HEK293 (cell line): ENCODE data around the gene SRSF4.

Experiments
- HOXA7 ChIP-seq: sonication (generic); formaldehyde crosslinking; IDR thresholded peaks from 2 replicates; pipeline ENCODE4 v1.8.1; 2022; ENCODE audit warnings: missing genetic modification reagents, borderline replicate concordance
- KLF16 ChIP-seq: fragments of 450-650 bp; formaldehyde crosslinking; IDR thresholded peaks from 2 replicates; pipeline ENCODE4 v1.5.1; 2017; ENCODE audit warnings: missing biosample characterization, missing genetic modification characterization
- MYNN ChIP-seq: fragments of 450-650 bp; formaldehyde crosslinking; IDR thresholded peaks from 2 replicates; pipeline ENCODE4 v1.5.1; 2016; ENCODE audit warnings: missing biosample characterization, missing genetic modification characterization, borderline replicate concordance
- MZF1 ChIP-seq: fragments of 450-650 bp; formaldehyde crosslinking; IDR thresholded peaks from 2 replicates; pipeline ENCODE4 v1.5.1; 2017; ENCODE audit warnings: missing biosample characterization, missing genetic modification characterization, borderline replicate concordance
- SP3 ChIP-seq: fragments of 450-650 bp; formaldehyde crosslinking; IDR thresholded peaks from 2 replicates; pipeline ENCODE4 v1.5.1; 2016; ENCODE audit warnings: missing biosample characterization, missing genetic modification characterization
- ZFP41 ChIP-seq: fragments of 450-650 bp; formaldehyde crosslinking; IDR thresholded peaks from 2 replicates; pipeline ENCODE4 v1.5.1; 2016; ENCODE audit warnings: missing biosample characterization, missing genetic modification characterization, borderline replicate concordance
- ZNF132 ChIP-seq: fragments of 450-650 bp; formaldehyde crosslinking; IDR thresholded peaks from 2 replicates; pipeline ENCODE4 v1.5.1; 2017; ENCODE audit warnings: missing biosample characterization, missing genetic modification characterization, borderline replicate concordance
- ZNF133 ChIP-seq: fragments of 450-650 bp; formaldehyde crosslinking; IDR thresholded peaks from 2 replicates; pipeline ENCODE4 v1.5.1; 2016; ENCODE audit warnings: missing biosample characterization, missing genetic modification characterization
- ZNF140 ChIP-seq: fragments of 450-650 bp; formaldehyde crosslinking; IDR thresholded peaks from 2 replicates; pipeline ENCODE4 v1.5.1; 2016; ENCODE audit warnings: missing biosample characterization, missing genetic modification characterization
- ZNF211 ChIP-seq: fragments of 450-650 bp; formaldehyde crosslinking; IDR thresholded peaks from 2 replicates; pipeline ENCODE4 v1.5.1; 2016; ENCODE audit warnings: low read depth, missing biosample characterization, missing genetic modification characterization
- ZNF223 ChIP-seq: fragments of 450-650 bp; formaldehyde crosslinking; IDR thresholded peaks from 2 replicates; pipeline ENCODE4 v1.5.1; 2016; ENCODE audit warnings: missing biosample characterization, missing genetic modification characterization
- ZNF23 ChIP-seq: fragments of 450-650 bp; formaldehyde crosslinking; IDR thresholded peaks from 2 replicates; pipeline ENCODE4 v1.5.1; 2016; ENCODE audit warnings: missing biosample characterization, missing genetic modification characterization, borderline replicate concordance
- ZNF274 ChIP-seq, 2 experiments: fragments of 200-500 bp in 1 of 2; fragments of 450-650 bp in 1 of 2; sonication (Bioruptor generic) in 1 of 2; formaldehyde crosslinking in 1 of 2; IDR thresholded peaks; 2 replicates each; pipeline versions ENCODE4 v1.5.1 to v1.6.1; 2014 to 2016; ENCODE audit warnings: borderline replicate concordance in 1 of 2, inconsistent platforms in 1 of 2, low read length in 1 of 2, missing biosample characterization in 1 of 2, missing genetic modification characterization in 1 of 2
- ZNF341 ChIP-seq: fragments of 450-650 bp; formaldehyde crosslinking; IDR thresholded peaks from 2 replicates; pipeline ENCODE4; 2016; ENCODE audit warnings: low read depth, missing biosample characterization, missing genetic modification characterization
- ZNF433 ChIP-seq: fragments of 450-650 bp; formaldehyde crosslinking; IDR thresholded peaks from 2 replicates; pipeline ENCODE4 v1.5.1; 2016; ENCODE audit warnings: missing biosample characterization, missing genetic modification characterization, low read depth
- ZNF521 ChIP-seq: fragments of 450-650 bp; formaldehyde crosslinking; IDR thresholded peaks from 2 replicates; pipeline ENCODE4 v1.5.1; 2017; ENCODE audit warnings: missing biosample characterization, mild to moderate bottlenecking, missing genetic modification characterization
- ZNF658 ChIP-seq: fragments of 450-650 bp; formaldehyde crosslinking; IDR thresholded peaks from 2 replicates; pipeline ENCODE4; 2016; ENCODE audit warnings: missing biosample characterization, missing genetic modification characterization
- ZNF843 ChIP-seq: fragments of 450-650 bp; formaldehyde crosslinking; IDR thresholded peaks from 2 replicates; pipeline ENCODE4 v1.5.1; 2016; ENCODE audit warnings: missing biosample characterization, missing genetic modification characterization
- TF ChIP-seq, protein P1 (sequence below): fragments of 450-650 bp; formaldehyde crosslinking; conservative IDR thresholded peaks from 2 replicates; pipeline ENCODE4 v1.5.1; 2016; ENCODE audit warnings: low read depth, missing biosample characterization, missing genetic modification characterization
- TF ChIP-seq, protein P2 (sequence below): fragments of 450-650 bp; formaldehyde crosslinking; IDR thresholded peaks from 2 replicates; pipeline ENCODE4 v1.5.1; 2016; ENCODE audit warnings: missing biosample characterization, missing genetic modification characterization
- TF ChIP-seq, protein P3 (sequence below): fragments of 450-650 bp; formaldehyde crosslinking; IDR thresholded peaks from 2 replicates; pipeline ENCODE4 v1.5.1; 2017; ENCODE audit warnings: missing biosample characterization, missing genetic modification characterization
- TF ChIP-seq, protein P4 (sequence below): fragments of 450-650 bp; formaldehyde crosslinking; IDR thresholded peaks from 2 replicates; pipeline ENCODE4 v1.5.1; 2016; ENCODE audit warnings: missing biosample characterization, missing genetic modification characterization
- TF ChIP-seq, protein P5 (sequence below): fragments of 450-650 bp; formaldehyde crosslinking; IDR thresholded peaks from 2 replicates; pipeline ENCODE4 v1.5.1; 2017; ENCODE audit warnings: missing biosample characterization, mild to moderate bottlenecking, missing genetic modification characterization, moderate library complexity
- TF ChIP-seq, protein P6 (sequence below): fragments of 450-650 bp; formaldehyde crosslinking; IDR thresholded peaks from 2 replicates; pipeline ENCODE4 v1.5.1; 2016; ENCODE audit warnings: missing biosample characterization, missing genetic modification characterization

The SRSF4 gene

DNA sequence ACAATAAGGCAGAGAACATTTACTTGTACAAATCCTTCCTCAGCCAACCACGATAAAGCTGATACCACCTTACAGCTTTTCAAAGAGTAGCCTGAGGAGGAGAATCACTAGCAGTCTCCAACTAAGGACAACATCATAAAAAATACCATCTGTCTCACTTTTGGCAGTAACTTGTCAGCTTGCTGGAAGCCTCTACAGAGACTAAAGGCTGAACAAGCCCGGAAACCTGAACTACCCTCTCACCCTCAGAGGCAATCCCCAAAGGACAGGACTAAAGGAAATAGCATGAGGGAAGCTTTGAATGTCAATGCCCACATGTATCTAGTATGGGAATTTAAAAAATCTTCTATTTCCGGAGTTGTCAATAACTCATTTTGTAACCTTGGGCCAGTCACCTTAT lies 10.6 kb downstream of the SRSF4 start (continued):
- TF ChIP-seq ZNF211 (tag by site-specific recombination) (no peak), ZNF658 (tag by site-specific recombination) (no peak), MZF1 (peak; percentile 87), SP3 (no peak), ZNF132 (no peak), MYNN (no peak), ZFP41 (tag by site-specific recombination) (no peak), ZNF223 (tag by site-specific recombination) (no peak), ZNF274 (IDR thresholded peaks at IDR 0.05; ENCODE audit: low read length) (no peak), ZNF274 (tag by site-specific recombination; IDR thresholded peaks at IDR 0.05; ENCODE audit: borderline replicate concordance) (no peak), ZNF140 (no peak), HOXA7 (CRISPR knock-in tag) (no peak), ZNF843 (tag by site-specific recombination) (peak; percentile 79), ZNF23 (tag by site-specific recombination) (no peak), ZNF133 (no peak), ZNF521 (tag by site-specific recombination) (no peak), ZNF433 (tag by site-specific recombination) (no peak), ZNF341 (tag by site-specific recombination) (0 out of 2 replicates have a peak, but pooled peaks have one; percentile 29), KLF16 (tag by site-specific recombination) (no peak)
- TF ChIP-seq, protein P1, sequence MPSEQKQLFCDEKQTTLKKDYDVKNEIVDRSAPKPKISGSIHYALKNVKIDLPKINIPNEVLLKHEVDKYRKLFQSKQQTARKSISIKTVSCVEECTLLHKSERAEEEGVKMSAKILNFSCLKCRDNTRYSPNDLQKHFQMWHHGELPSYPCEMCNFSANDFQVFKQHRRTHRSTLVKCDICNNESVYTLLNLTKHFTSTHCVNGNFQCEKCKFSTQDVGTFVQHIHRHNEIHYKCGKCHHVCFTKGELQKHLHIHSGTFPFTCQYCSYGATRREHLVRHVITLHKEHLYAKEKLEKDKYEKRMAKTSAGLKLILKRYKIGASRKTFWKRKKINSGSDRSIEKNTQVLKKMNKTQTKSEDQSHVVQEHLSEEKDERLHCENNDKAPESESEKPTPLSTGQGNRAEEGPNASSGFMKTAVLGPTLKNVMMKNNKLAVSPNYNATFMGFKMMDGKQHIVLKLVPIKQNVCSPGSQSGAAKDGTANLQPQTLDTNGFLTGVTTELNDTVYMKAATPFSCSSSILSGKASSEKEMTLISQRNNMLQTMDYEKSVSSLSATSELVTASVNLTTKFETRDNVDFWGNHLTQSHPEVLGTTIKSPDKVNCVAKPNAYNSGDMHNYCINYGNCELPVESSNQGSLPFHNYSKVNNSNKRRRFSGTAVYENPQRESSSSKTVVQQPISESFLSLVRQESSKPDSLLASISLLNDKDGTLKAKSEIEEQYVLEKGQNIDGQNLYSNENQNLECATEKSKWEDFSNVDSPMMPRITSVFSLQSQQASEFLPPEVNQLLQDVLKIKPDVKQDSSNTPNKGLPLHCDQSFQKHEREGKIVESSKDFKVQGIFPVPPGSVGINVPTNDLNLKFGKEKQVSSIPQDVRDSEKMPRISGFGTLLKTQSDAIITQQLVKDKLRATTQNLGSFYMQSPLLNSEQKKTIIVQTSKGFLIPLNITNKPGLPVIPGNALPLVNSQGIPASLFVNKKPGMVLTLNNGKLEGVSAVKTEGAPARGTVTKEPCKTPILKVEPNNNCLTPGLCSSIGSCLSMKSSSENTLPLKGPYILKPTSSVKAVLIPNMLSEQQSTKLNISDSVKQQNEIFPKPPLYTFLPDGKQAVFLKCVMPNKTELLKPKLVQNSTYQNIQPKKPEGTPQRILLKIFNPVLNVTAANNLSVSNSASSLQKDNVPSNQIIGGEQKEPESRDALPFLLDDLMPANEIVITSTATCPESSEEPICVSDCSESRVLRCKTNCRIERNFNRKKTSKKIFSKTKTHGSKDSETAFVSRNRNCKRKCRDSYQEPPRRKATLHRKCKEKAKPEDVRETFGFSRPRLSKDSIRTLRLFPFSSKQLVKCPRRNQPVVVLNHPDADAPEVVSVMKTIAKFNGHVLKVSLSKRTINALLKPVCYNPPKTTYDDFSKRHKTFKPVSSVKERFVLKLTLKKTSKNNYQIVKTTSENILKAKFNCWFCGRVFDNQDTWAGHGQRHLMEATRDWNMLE = no peak
- TF ChIP-seq, protein P2, sequence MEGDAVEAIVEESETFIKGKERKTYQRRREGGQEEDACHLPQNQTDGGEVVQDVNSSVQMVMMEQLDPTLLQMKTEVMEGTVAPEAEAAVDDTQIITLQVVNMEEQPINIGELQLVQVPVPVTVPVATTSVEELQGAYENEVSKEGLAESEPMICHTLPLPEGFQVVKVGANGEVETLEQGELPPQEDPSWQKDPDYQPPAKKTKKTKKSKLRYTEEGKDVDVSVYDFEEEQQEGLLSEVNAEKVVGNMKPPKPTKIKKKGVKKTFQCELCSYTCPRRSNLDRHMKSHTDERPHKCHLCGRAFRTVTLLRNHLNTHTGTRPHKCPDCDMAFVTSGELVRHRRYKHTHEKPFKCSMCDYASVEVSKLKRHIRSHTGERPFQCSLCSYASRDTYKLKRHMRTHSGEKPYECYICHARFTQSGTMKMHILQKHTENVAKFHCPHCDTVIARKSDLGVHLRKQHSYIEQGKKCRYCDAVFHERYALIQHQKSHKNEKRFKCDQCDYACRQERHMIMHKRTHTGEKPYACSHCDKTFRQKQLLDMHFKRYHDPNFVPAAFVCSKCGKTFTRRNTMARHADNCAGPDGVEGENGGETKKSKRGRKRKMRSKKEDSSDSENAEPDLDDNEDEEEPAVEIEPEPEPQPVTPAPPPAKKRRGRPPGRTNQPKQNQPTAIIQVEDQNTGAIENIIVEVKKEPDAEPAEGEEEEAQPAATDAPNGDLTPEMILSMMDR = no peak
- TF ChIP-seq, protein P3, sequence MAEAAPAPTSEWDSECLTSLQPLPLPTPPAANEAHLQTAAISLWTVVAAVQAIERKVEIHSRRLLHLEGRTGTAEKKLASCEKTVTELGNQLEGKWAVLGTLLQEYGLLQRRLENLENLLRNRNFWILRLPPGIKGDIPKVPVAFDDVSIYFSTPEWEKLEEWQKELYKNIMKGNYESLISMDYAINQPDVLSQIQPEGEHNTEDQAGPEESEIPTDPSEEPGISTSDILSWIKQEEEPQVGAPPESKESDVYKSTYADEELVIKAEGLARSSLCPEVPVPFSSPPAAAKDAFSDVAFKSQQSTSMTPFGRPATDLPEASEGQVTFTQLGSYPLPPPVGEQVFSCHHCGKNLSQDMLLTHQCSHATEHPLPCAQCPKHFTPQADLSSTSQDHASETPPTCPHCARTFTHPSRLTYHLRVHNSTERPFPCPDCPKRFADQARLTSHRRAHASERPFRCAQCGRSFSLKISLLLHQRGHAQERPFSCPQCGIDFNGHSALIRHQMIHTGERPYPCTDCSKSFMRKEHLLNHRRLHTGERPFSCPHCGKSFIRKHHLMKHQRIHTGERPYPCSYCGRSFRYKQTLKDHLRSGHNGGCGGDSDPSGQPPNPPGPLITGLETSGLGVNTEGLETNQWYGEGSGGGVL (tag by site-specific recombination) = no peak
- TF ChIP-seq, protein P4, sequence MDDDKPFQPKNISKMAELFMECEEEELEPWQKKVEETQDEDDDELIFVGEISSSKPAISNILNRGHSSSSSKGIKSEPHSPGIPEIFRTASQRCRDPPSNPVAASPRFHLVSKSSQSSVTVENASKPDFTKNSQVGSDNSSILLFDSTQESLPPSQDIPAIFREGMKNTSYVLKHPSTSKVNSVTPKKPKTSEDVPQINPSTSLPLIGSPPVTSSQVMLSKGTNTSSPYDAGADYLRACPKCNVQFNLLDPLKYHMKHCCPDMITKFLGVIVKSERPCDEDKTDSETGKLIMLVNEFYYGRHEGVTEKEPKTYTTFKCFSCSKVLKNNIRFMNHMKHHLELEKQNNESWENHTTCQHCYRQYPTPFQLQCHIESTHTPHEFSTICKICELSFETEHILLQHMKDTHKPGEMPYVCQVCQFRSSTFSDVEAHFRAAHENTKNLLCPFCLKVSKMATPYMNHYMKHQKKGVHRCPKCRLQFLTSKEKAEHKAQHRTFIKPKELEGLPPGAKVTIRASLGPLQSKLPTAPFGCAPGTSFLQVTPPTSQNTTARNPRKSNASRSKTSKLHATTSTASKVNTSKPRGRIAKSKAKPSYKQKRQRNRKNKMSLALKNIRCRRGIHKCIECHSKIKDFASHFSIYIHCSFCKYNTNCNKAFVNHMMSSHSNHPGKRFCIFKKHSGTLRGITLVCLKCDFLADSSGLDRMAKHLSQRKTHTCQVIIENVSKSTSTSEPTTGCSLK (tag by site-specific recombination) = no peak
- TF ChIP-seq, protein P5, sequence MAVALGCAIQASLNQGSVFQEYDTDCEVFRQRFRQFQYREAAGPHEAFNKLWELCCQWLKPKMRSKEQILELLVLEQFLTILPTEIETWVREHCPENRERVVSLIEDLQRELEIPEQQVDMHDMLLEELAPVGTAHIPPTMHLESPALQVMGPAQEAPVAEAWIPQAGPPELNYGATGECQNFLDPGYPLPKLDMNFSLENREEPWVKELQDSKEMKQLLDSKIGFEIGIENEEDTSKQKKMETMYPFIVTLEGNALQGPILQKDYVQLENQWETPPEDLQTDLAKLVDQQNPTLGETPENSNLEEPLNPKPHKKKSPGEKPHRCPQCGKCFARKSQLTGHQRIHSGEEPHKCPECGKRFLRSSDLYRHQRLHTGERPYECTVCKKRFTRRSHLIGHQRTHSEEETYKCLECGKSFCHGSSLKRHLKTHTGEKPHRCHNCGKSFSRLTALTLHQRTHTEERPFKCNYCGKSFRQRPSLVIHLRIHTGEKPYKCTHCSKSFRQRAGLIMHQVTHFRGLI = no peak
- TF ChIP-seq, protein P6, sequence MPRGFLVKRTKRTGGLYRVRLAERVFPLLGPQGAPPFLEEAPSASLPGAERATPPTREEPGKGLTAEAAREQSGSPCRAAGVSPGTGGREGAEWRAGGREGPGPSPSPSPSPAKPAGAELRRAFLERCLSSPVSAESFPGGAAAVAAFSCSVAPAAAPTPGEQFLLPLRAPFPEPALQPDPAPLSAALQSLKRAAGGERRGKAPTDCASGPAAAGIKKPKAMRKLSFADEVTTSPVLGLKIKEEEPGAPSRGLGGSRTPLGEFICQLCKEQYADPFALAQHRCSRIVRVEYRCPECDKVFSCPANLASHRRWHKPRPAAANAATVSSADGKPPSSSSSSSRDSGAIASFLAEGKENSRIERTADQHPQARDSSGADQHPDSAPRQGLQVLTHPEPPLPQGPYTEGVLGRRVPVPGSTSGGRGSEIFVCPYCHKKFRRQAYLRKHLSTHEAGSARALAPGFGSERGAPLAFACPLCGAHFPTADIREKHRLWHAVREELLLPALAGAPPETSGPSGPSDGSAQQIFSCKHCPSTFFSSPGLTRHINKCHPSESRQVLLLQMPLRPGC (tag by site-specific recombination) = peak; percentile 90
